Calu3 (cell line): ENCODE measurements around the gene FAM210A. TPM values are rescaled to one million over a fixed set of nuclear protein-coding genes. Genes with fewer than 3 reads are reported as not detected.

Experiments used
- BruUV-seq: library from RNA; stranded (reverse); fragments of 400-500 nt; replicated peaks from 2 replicates; lab custom pipeline; 2021; lab: Mats Ljungman, UMichigan
- CTCF ChIA-PET: fragments of 300-600 bp; sonication (Branson Sonifier 250); formaldehyde crosslinking; loops from one replicate; lab custom pipeline; 2022; ENCODE audit warnings: antibody characterized with exemption; lab: Charles Lee
- DNase-seq: peaks from one replicate; pipeline ENCODE4 v3.0.0; 2022
- H3K27ac Mint-ChIP-seq: one replicate; pipeline ENCODE4 v1.8.0; 2022; ENCODE audit warnings: mixed read lengths; ENCODE audit not compliant: unreplicated experiment
- H3K27me3 Mint-ChIP-seq: one replicate; pipeline ENCODE4 v1.8.0; 2022; ENCODE audit warnings: mixed read lengths; ENCODE audit not compliant: unreplicated experiment
- H3K36me3 Mint-ChIP-seq: one replicate; pipeline ENCODE4 v1.8.0; 2022; ENCODE audit warnings: mild to moderate bottlenecking, moderate library complexity, mixed read lengths; ENCODE audit not compliant: insufficient read depth, unreplicated experiment
- H3K4me1 Mint-ChIP-seq: one replicate; pipeline ENCODE4 v1.8.0; 2022; ENCODE audit warnings: mild to moderate bottlenecking, low read depth, mixed read lengths; ENCODE audit not compliant: unreplicated experiment
- H3K4me3 Mint-ChIP-seq: one replicate; pipeline ENCODE4 v1.8.0; 2022; ENCODE audit warnings: mild to moderate bottlenecking, low read depth, moderate library complexity, mixed read lengths; ENCODE audit not compliant: unreplicated experiment
- H3K9me3 Mint-ChIP-seq: one replicate; pipeline ENCODE4 v1.8.0; 2022; ENCODE audit warnings: low read depth, mixed read lengths; ENCODE audit not compliant: unreplicated experiment
- CTCF ChIP-seq: fragments of 200-600 bp; IDR thresholded peaks from one replicate; pipeline ENCODE4 v1.8.0; 2022; ENCODE audit warnings: antibody characterized with exemption; ENCODE audit not compliant: unreplicated experiment
- intact Hi-C: fragments of 100-400 bp; cut with micrococcal nuclease; formaldehyde crosslinking; loops from one replicate; pipeline ENCODE4 v1.10.0; 2022; ENCODE audit not compliant: unreplicated experiment
- total RNA-seq: library from RNA; stranded (reverse); gene quantifications from 2 replicates; pipeline ENCODE4 v1.2.3, GENCODE V29; 2022

Gene FAM210A
- total RNA-seq, 1 experiment from 2014 or later, result 20.8 TPM

DNA sequence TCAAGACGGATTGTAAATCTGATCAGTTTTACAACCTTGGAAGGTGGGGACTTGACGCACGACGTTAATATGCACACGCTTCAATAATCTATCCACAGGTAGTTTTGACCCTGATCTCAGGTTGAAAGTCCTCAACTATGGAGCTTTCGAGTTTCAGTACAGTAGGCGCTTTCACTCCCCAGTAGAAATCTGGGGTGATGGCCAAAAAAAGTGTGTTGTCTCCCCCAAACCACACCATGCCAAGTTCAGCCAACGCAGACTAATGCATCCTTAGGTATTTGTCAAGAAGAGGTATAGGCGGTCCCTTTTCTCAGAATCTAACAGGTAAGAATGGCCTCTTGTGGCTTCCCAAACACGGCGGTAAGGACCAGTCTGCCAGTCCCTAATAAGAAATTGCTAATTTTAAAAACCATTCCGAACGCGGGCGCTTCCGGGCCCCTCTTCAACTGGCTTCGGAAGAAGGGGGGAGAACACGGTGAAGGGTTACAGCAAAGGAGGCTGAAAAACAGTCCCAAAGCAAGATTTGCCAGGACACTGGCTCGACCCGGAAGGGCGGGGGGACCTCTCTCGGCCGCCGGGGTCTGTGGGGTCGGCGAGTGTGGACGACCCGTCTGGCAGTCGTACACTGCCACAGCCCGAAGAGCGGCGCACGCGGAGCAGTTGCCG is 659 bp downstream of the FAM210A start:
- Mint-ChIP-seq H3K9me3 (no peaks in the 10 kb centered on the region), H3K27me3 (no peaks in the 10 kb centered on the region), H3K36me3 (peaks cover 43% of the 10 kb centered on the region), H3K4me1 (peaks cover 31% of the 10 kb centered on the region), H3K27ac (peak overlapping the region; percentile 93), H3K4me3 (peak overlapping the region; percentile 79)
- TSS peak; percentile 52 for BruUV-seq
- TF ChIP-seq CTCF, result no peak
- CTCF ChIA-PET, result interaction anchor here (0.8 kb wide), 1 partner anchor 13 kb away, joined by 5 read pairs; no protein-coding TSS in a partner anchor
- DNase-seq, result no peak
- intact Hi-C loops, result loop anchor here (2.0 kb wide), 2 partner anchors 15 to 75 kb away; no protein-coding TSS in a partner anchor

DNA sequence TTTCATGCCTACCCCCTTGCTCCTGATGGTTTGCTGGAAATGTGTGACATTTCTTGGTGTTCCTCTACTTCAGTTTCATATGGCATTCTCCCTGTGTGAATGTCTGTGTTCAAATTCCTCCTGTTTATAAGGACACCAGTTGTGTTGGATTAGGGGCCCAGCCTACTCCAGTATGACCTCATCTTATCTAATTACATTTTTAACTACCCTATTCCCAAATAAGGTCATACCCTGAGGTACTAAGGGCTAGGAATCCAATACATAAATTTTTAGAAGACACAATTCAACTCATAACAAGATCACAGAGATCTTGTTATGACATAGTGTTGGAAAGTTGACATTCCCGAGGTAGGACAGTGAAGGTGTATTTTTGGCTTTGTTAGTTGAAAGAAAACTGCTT is 5.5 kb downstream of the FAM210A start:
- Mint-ChIP-seq H3K4me3 (no peak overlapping the region), H3K4me1 (peaks cover 28% of the 10 kb centered on the region), H3K9me3 (peaks cover 2% of the 10 kb centered on the region), H3K27me3 (no peaks in the 10 kb centered on the region), H3K36me3 (peaks cover 18% of the 10 kb centered on the region), H3K27ac (no peak overlapping the region)
- no TSS peak for BruUV-seq
- TF ChIP-seq CTCF, result no peak
- CTCF ChIA-PET, result no interaction called here
- intact Hi-C loops, result no loop called here
- DNase-seq, result no peak

GRCh38 chr18:13720123-13720522 is 6.2 kb downstream of the FAM210A start:
- peaks cover 2% of the 10 kb centered on the region for H3K9me3 Mint-ChIP-seq
- TF ChIP-seq CTCF, result no peak
- intact Hi-C loops, result no loop called here

DNA sequence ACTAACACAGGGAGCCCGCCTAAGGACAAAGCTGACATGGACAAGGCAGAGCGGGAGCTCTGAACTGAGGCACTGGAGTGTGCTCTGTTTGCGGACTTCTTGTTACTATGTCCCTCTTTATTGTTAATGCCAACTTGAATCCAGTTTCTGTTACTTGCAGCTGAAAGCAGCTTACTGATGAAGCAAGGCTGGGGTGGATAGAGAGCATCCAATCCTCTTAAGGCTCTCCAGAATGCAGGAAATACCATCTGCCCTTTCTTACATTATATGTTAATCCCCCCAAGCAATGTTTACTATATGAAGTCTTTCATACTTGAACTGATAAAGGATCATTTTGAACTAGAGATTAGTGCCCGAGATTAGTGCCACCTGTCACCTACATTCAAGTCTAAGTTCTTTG is 9.4 kb downstream of the FAM210A start:
- H3K27ac Mint-ChIP-seq, result no peak overlapping the region
- intact Hi-C loops, result loop anchor here (10.0 kb wide), 1 partner anchor 162 kb away; no protein-coding TSS in a partner anchor
- CTCF ChIA-PET, result no interaction called here
- peaks cover 35% of the 10 kb centered on the region for H3K4me1 Mint-ChIP-seq
- no peaks in the 10 kb centered on the region for H3K27me3 Mint-ChIP-seq
- H3K4me3 Mint-ChIP-seq, result no peak overlapping the region
- BruUV-seq, result no TSS peak
- no peak for TF ChIP-seq CTCF
- H3K9me3 Mint-ChIP-seq, result peaks cover 2% of the 10 kb centered on the region
- no peaks in the 10 kb centered on the region for H3K36me3 Mint-ChIP-seq
- no peak for DNase-seq

More at GRCh38 chr18:13720123-13720522, 6.2 kb downstream of the FAM210A start:
- CTCF ChIA-PET, result no interaction called here
- Mint-ChIP-seq H3K4me1 (peaks cover 22% of the 10 kb centered on the region), H3K27me3 (no peaks in the 10 kb centered on the region), H3K4me3 (no peak overlapping the region), H3K27ac (no peak overlapping the region), H3K36me3 (peaks cover 11% of the 10 kb centered on the region)
- DNase-seq, result no peak
- BruUV-seq, result no TSS peak
